RWPE2 (cell line): ENCODE data around the gene POGLUT2.

Experiments used
- ATAC-seq: fragments of 200-7000 bp; cut with Tn5 transposase; 3 replicates; pipeline ENCODE4 v1.9.1; 2021; ENCODE audit warnings: low read depth
- DNase-seq: peaks from one replicate; pipeline ENCODE4 v3.0.0-alpha.2; 2020; ENCODE audit warnings: low spot score
- H3K27ac ChIP-seq: fragments of 450-650 bp; 2 replicates; pipeline ENCODE4 v1.5.1; 2017; ENCODE audit warnings: mild to moderate bottlenecking; ENCODE audit not compliant: poor library complexity, severe bottlenecking
- H3K27me3 ChIP-seq: fragments of 250-450 bp; sonication (Bioruptor Pico); 2 replicates; pipeline ENCODE4 v1.5.1; 2021; ENCODE audit warnings: mild to moderate bottlenecking, moderate library complexity; ENCODE audit not compliant: insufficient read depth, poor library complexity, severe bottlenecking
- H3K36me3 ChIP-seq: fragments of 250-450 bp; sonication (Bioruptor Pico); 2 replicates; pipeline ENCODE4 v1.5.1; 2020; ENCODE audit warnings: low read depth, mild to moderate bottlenecking, moderate library complexity
- H3K4me1 ChIP-seq: fragments of 250-450 bp; sonication (Bioruptor Pico); 2 replicates; pipeline ENCODE4 v1.5.1; 2021; ENCODE audit warnings: mild to moderate bottlenecking, moderate library complexity; ENCODE audit not compliant: insufficient read depth, poor library complexity, severe bottlenecking
- H3K4me3 ChIP-seq: fragments of 250-450 bp; sonication (Bioruptor Pico); 2 replicates; pipeline ENCODE4 v1.5.1; 2021; ENCODE audit warnings: mild to moderate bottlenecking, moderate library complexity; ENCODE audit not compliant: severe bottlenecking
- H3K9me3 ChIP-seq: fragments of 250-450 bp; sonication (Bioruptor Pico); 2 replicates; pipeline ENCODE4 v1.5.1; 2021; ENCODE audit warnings: mild to moderate bottlenecking, moderate library complexity; ENCODE audit not compliant: severe bottlenecking
- CTCF ChIP-seq: fragments of 450-650 bp; IDR thresholded peaks from one replicate; pipeline ENCODE4 v1.5.1; 2017; ENCODE audit warnings: mild to moderate bottlenecking, moderate library complexity; ENCODE audit not compliant: poor library complexity, severe bottlenecking

The POGLUT2 gene

GRCh38 chr13:102758842-102759241 lies 39.9 kb downstream of the POGLUT2 start:
- no peak for TF ChIP-seq CTCF
- H3K27me3 ChIP-seq: no peaks in the 10 kb centered on the region
- no peak overlapping the region for H3K27ac ChIP-seq
- H3K4me3 ChIP-seq: no peak overlapping the region
- ATAC-seq: no peak
- H3K4me1 ChIP-seq: no peaks in the 10 kb centered on the region
- H3K9me3 ChIP-seq: no peaks in the 10 kb centered on the region
- no peaks in the 10 kb centered on the region for H3K36me3 ChIP-seq
- DNase-seq: no peak

GRCh38 chr13:102757006-102757405 lies 41.8 kb downstream of the POGLUT2 start:
- Histone ChIP-seq H3K27ac (no peak overlapping the region), H3K4me3 (no peak overlapping the region), H3K9me3 (no peaks in the 10 kb centered on the region), H3K36me3 (no peaks in the 10 kb centered on the region), H3K4me1 (no peaks in the 10 kb centered on the region), H3K27me3 (no peaks in the 10 kb centered on the region)
- no peak for DNase-seq
- TF ChIP-seq CTCF: no peak
- ATAC-seq: peak; percentile 50

GRCh38 chr13:102751886-102752285 lies 46.9 kb downstream of the POGLUT2 start:
- Histone ChIP-seq H3K4me3 (no peak overlapping the region), H3K9me3 (no peaks in the 10 kb centered on the region), H3K27ac (no peak overlapping the region), H3K36me3 (no peaks in the 10 kb centered on the region), H3K27me3 (peaks cover 8% of the 10 kb centered on the region), H3K4me1 (no peaks in the 10 kb centered on the region)
- ATAC-seq: no peak
- no peak for DNase-seq
- no peak for TF ChIP-seq CTCF

- H3K9me3 ChIP-seq: no peaks in the 10 kb centered on the region
- DNase-seq: no peak
- no peak for TF ChIP-seq CTCF
- peaks cover 46% of the 10 kb centered on the region for H3K27me3 ChIP-seq
- H3K4me1 ChIP-seq: no peaks in the 10 kb centered on the region
- H3K4me3 ChIP-seq: no peak overlapping the region
- H3K36me3 ChIP-seq: no peaks in the 10 kb centered on the region
- ATAC-seq: no peak
- H3K27ac ChIP-seq: no peak overlapping the region
These were observed 56.3 kb downstream of the POGLUT2 start for GRCh38 chr13:102742506-102742905.

GRCh38 chr13:102742101-102742500 lies 56.7 kb downstream of the POGLUT2 start:
- Histone ChIP-seq H3K36me3 (no peaks in the 10 kb centered on the region), H3K4me1 (no peaks in the 10 kb centered on the region), H3K27me3 (peaks cover 50% of the 10 kb centered on the region), H3K4me3 (no peak overlapping the region), H3K27ac (no peak overlapping the region), H3K9me3 (no peaks in the 10 kb centered on the region)
- ATAC-seq: no peak
- no peak for TF ChIP-seq CTCF
- DNase-seq: no peak
